Activated naive CD8-positive, alpha-beta T cell treated with anti-CD3 and anti-CD28 coated beads, Interleukin-2, amount 10 ng/mL, durations not matched to agents 7 days and 5 days (primary cell): ENCODE measurements around the gene RNU1-4. TPM values are rescaled to one million over a fixed set of nuclear protein-coding genes. Genes with fewer than 3 reads are reported as not detected.

Experiments
- total RNA-seq, 2 experiments: library from RNA; stranded (reverse); gene quantifications; one replicate each; pipeline ENCODE4 v1.2.3, GENCODE V29; 2021

Gene RNU1-4
- total RNA-seq, 2 experiments from 2014 or later: 3,257 to 3,430 TPM

Other genes with a start within 250 kb of the RNU1-4 start
- gene RNU1-1, start 226.2 kb upstream of the RNU1-4 start, total RNA-seq: 1,000 to 10,000 TPM; 3,257 to 3,430 TPM
- 10 to 100 TPM; 11.3 to 12.6 TPM for gene NBPF1, start 127.0 kb upstream of the RNU1-4 start, total RNA-seq
- gene RNU1-3, start 73.6 kb upstream of the RNU1-4 start, total RNA-seq: 1,000 to 10,000 TPM; 3,257 to 3,430 TPM
- gene RNU1-2, start 155.5 kb downstream of the RNU1-4 start, total RNA-seq: 1,000 to 10,000 TPM; 3,257 to 3,430 TPM
- gene CROCC, start 181.4 kb downstream of the RNU1-4 start, total RNA-seq: 10 to 100 TPM; 63.0 to 69.8 TPM
- not detected for gene MFAP2, start 240.1 kb downstream of the RNU1-4 start, total RNA-seq